ENCODE results near the gene ABHD17A.

Gene ABHD17A

DNA sequence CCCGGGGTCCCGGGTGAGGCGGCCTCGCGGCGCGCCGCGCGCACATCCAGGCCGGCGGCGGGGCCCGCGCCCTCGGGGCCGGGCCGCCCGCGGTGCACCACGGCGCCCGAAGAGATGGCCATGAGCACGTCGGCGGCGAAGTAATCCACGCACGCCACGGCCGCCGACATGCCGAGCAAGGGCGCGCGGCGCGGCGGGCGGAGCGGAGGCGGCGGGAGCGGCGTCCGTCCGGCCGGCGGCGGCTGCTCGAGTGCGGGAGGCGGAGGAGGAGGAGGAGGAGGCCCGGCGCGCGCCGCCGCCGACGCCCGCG, 22.0 kb downstream of the ABHD17A start, which contains the start of gene KLF16:
KLF16 (minus strand) TSS at position 252 of the 310 bp plus-strand sequence; CDS start at position 170, 82 bp downstream.
- no peak for DNase-seq

DNA sequence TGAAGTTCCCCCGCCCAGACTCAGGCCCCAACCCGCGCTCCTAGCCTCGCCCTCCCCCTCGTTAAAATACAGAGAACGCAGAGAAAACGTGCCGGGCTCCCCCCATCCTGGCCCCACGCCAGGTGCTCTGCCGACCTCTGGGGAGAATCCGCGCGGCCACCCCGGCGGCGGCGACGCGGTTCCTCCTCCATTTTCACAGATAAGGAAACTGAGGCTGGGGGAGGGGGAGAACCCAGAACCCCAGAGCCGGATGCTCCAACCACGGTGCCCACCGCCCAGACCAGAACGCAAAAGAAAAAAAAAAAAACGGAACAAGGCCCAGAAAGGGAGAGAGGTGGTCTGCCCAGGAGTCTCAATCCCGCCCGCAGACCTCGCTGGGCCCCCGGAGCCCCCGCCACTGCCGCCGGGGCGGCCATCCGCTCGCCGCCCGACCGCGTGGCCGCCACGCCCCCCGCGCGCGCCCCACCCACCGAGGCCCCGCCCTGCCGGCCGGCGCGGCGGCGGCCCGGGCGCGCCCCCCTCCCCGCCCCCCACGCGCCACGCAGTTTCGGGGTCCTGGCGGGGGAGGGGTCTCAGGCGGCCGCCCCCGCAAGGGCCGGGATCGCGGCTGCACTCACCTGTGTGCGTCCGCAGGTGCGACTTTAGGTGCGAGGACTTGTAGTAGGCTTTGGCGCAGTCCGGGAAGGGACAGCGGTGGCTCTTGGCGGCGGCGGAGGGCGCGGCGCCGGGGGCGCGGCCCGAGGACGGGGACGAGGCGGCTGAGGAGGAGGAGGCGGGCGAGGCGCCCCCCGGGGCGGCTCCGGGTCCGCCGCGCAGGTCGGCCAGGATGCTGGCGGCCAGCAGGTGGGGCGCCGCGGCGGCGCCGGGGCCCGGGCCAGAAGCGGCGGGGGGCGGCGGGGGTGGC, 22.6 kb downstream of the ABHD17A start:
- DNase-seq: no peak

GRCh38 chr19:1862068-1862423, 23.2 kb downstream of the ABHD17A start:
- DNase-seq: no peak

DNA sequence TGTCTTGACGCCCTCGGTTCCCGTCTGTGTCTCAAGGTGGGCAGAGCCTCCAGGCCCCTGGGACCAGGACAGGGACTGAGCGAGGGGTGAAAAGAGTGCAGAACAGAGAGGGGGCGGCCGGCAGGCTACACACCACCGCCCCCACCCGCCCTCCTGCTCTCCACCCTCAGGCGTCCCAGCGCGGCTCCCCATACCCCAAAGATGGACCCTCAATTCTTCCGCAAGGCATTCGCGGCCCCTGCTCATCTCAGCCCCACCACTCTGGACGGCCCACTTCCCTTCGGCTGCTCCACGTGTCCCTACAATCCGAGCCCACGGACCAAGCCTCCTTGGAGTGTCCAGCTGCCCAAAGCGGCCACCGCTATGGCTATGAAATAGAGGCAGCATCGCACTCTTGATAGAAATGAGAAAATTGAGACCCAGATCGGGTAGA, 23.7 kb downstream of the ABHD17A start:
- DNase-seq: no peak

DNA sequence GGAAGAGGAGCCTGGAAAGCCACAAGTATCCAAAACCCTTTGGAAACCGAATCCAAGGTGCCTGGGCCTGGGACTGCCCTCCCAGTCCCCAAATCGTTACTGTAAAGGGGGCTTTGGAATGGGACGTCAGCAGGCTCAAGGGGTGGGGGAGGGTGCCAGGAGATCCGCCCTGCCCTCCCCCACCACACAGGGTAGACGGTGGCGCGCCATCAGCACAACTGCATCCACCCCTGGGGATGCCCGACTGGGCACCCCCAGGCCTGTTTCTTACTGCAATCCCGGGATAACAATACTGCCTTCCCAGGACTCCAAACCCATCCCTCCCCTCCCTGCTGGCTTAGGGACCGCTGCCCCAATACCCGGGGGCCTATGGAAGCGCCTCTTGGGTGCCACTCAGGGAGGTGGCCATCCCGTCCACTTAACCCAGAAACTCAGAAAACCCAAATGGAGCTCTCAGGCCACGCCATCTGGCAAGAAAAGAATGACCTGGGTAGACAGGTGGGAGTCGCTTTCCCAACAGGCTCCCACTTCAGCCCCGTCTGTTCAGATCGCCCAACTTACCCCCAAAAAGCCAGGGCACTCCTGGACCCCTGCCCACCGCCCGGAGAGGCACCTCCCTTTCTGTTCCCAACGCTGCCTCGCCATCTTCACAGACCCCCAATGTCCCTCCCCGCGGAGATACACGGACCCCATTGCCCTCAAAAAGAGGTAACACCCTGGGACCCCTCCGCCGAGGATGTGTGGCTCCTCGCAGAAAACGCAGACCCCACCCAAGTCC, 24.3 kb downstream of the ABHD17A start:
- no peak for DNase-seq

DNA sequence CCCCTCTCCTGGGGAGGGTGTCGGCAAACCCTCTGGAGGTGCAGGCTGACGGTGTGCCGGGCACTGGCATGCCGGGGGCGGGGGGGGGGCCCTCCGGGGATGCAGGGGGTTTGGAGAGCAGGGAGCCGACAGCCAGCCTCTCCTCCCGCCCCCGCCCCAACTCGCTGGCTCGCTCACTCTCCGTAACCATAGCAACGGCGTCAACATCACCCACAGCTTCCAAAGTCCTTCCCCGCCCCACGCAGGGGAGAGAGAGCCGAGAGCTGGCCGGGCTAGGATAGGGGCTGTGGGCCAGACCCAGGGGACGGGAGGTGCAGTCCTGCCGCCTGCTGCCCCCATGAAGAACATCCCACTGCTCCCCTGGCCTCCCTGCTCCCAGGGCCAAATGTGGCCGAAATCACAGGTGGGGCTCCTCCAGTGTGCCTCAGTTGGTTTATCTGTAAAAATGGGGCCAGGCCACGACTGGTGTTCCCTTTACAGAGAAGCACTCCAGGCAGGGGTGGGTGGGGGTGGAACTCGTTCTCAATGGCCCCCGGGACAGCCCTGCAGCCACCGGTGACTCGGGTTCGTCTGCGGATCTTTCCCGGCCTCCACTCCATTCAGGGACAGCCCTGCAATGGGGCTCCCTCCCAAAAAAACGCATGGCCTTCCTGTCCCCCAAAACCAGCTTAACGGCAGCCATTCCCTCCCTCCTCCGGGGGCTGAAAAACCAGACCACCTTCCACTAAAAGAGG, 25.1 kb downstream of the ABHD17A start:
- DNase-seq: peak; percentile 54

- no peak for DNase-seq
Measured at GRCh38 chr19:1859331-1859781, 25.9 kb downstream of the ABHD17A start.

- no peak for DNase-seq
Measured at GRCh38 chr19:1858412-1859081, 26.7 kb downstream of the ABHD17A start.

DNA sequence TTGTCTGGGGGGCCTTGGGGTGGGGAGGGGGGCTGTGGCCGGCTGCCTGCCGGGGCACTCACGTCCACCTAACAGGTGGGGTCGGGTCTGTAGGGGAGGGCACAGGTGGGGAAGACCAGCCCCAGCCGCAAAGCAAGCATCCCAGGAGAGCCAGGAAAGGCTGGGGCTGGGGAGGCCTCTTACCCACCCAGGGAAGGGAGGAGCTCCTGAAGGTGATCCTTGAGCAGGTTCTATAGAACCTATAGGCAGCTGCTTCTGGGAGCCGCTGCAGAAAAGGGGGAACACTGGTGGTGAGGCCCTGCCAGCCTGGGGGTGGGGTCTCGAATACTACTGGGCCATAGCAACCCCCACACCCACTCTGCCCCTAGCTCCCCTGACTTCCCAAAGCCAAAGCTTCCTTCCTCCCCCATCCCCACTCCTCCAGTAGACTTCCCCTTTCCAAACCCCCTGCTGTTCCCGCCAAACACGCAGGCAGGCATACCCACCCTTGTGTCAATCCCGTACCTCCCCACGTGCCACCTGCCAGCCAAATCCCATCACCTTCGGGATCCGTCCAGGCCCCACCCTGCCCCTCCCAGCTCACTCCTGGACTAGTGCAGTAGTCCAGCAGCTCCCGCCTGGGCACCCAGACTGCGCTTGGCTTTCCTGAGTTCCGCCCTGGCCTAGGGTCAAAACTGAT, 27.5 kb downstream of the ABHD17A start:
- DNase-seq: no peak

DNA sequence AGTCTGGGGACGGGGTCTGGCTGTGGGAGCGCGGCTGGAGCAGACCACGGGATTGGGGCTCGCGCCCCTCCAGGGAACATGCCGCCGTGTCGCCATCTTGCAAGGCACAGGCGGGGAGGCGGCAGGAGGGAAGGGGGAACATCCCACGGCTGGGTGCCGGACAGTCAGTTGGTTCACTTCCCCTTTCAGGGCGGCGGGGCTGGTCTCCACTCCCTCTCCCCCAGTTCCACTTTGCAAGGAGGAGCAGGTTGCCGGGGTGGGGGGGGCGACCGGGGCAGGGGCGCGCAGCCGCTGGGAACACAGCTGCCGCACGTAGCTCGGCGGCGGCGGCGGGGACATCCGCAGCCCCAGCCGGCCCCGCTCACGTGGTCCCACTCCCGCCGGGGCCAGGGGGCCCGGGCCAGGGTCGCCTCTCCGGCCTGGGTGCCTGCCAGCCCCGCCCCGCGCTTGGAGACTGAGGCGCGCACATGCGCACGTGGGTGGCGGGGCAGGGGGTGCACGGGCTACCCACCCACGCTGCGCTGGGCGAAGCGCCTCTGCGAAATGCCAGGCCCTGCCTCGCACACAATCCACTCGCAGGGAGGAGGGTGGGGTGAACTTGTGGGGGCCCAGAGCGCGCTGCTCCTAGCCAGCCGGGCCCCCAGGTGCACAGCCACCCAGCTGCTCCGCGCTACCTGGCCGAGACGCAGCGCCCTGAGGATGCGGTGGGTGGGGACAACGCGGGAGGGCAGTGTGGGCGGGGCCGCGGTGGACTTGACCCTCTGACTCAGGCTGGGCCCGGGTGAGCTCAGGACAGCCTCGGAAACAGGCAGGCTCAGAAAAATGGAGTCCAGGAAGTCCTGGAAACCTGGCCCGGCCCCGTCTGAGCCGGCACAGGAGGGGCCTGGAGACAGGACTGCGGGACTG, 28.3 kb downstream of the ABHD17A start:
- peak; percentile 83 for DNase-seq

GRCh38 chr19:1856345-1856697, 29.0 kb downstream of the ABHD17A start:
- DNase-seq: no peak

DNA sequence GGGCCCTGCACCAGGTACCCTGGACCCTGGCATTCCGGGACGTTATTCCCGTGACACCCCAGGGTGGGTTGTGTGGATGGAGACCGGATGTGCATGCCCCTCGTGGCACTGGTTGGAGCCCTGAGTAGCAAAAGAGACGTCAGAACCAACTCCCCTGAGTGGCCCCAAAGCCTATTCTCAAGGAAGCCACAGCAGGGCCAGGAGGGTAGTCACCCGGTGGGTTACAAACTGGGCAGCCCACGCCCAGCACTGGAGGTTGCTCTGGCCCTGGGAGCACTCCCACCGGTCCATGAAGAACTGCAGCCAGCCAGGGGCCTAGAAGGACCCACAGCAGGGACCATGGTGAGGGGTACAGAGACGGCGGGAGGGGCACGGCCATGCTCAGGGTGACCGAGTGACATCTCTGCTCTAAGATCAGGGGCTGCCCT, 29.5 kb downstream of the ABHD17A start:
- no peak for DNase-seq

GRCh38 chr19:1855040-1855827, 30.1 kb downstream of the ABHD17A start:
- peak; percentile 62 for DNase-seq

DNA sequence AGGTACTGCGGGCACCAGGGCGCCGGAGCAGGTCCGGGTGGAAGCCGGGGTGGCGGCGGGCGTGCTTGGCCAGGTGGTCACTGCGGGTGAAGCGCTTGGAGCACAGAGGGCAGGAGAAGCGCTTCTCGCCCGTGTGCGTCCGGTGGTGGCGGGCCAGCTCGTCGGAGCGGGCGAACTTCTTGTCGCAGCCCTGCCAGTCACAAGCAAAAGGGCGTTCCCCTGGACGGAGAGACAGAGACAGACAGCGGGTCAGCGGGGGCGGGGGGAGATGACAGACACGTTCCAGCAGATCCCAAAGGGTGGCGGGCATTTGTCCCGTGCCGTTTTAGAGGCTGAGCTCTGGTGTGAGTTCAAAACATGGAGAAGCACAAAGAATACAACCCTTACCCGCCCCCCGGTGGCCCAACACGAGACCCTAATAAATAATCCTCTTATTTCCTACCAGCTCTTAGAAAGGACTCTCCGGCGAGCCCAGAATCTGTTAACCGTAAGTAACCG, 30.7 kb downstream of the ABHD17A start:
- DNase-seq: no peak

DNA sequence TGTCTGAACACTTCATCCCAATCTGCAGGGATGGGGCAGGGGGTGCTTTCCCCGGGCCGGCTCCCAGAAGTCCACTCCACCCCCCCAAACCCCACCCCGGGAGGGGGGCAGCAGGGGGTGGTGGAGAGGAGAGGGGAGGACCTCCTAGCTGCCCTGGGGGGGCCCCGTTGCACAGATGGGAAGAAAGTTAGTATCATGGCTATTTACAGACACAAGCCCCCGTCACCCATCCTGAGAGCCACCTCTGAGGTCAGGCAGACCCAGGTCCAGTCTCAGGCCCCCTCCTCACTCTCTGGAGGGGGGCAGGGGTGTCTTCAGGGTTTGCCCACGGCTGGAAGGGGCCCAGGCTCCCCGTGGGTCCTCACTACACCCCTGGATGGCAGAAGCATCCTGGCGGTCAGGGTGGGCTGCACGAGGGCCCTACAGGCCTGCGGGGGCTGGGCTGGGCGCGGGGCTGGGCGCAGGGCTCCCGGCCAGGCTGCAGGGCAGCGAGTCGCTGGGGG, 31.2 kb downstream of the ABHD17A start:
- no peak for DNase-seq

DNA sequence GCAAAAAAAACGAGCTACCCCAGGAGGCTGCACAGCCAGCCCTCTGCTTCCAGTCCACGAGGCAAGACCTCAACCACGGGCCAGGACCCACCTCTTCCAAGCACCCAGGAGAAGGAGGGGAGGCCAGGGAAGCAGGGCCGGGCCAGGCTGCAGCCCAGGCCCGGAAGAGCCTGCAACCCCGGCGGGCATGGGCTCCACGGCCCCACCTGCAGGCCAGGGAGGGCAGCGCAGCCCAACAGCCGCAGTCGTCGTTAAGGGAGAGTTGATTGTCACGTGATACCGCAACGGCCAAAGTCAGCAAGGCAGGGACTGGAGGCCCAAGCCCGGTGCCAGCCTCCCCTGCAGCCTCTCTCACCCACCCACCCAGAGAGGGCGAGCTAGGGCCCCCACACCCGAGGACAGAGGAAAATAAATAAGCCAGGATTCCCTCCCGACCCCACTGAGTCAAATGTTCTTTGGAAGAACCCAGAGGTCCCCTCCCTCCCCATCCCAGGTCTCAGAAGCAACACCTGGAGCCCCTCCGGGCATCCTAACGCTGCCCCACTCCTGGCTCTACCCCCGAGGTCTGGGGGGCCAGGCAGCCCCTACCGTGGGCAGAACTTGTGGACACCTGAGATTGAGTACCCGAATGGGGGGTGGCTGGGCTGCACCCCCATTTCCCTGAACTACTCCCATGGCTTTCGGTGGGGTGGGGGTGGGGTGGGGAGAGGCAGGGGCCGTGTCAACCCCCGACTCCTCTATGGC, 31.8 kb downstream of the ABHD17A start:
- peak; percentile 73 for DNase-seq

DNA sequence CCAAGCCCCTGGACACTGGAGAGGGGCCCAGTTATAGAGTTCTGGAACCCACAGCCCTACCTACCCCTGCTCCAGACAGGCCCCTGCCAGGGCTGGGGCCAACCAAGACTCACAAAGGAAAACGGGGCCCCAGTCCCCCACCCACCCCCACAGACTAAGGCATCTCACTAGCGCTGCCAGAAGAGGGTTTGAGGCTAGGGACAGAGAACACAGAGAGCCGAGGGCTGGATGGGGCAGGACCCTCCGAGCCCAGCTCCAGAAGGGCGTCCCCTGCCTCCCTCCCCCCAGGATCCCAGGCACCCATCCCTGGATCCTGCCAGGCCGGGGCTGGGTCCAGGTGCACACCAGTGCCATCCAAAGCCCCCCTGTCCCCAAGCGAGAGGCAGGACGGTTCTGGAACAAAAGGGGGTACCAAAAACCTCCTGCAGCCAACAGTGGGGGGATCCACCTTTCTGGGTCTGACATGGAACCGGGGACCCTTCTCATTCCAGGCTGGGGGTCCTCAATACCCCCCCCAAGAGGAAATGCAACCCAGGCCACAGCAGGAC, 32.6 kb downstream of the ABHD17A start:
- no peak for DNase-seq

DNA sequence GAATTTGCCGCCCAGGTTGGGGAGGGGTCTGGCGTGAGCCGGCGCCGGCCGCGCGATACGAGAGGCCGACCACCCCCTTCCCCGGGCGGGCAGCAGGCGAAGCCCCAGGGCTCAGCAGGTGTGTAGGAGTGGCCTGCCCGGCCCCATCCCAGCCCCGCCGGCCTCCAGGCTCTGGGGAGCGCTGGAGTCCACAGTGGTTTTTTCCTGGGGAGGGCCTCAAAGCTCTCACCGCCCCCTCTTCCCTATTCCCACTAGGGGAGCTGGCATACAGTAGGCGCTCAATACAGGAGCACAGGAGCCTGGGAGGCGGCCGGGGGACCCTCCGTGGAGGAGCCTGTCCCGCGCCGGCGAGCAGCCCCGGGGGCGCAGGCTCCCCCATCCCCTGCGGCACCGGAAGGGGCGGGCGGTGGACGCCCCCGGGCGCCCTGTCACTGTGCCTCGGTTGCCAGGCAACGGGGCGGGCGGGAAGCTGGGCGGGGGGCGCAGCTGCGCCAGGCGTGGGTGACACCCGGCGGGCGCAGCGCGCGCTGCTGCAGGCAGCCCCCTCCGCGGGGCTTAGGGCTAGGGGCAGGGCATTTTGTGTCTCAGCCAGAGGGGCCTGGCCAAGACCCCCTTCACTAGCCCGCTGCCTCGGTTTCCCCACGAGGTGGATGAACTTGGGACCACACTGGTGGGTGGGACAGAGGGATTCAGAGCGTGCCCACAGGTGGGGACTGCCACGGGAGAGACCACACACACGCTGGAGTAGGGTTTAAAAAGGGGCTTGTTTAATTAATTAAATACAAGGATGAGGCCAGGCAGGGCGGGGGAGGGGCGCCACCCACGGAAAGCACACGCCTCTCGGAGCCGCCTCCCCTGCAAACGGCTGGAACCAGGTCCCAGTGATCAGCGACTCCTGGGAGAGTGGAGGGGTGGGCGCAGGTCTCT, 33.4 kb downstream of the ABHD17A start:
- DNase-seq: no peak
